GM23248 (cell line): ENCODE measurements around the gene WAPL.

Experiments
- EZH2 ChIP-seq: fragments of 200-600 bp; sonication (generic); IDR thresholded peaks from 2 replicates; pipeline ENCODE4 v1.6.1; 2018; ENCODE audit warnings: antibody characterized with exemption, mild to moderate bottlenecking; ENCODE audit not compliant: insufficient read depth, poor library complexity, severe bottlenecking
- EZH2phosphoT487 ChIP-seq: fragments of 200-600 bp; sonication (generic); IDR thresholded peaks from 2 replicates; pipeline ENCODE4 v1.6.1; 2018; ENCODE audit warnings: antibody characterized with exemption, moderate library complexity, mild to moderate bottlenecking, low read depth; ENCODE audit not compliant: insufficient read depth

DNA sequence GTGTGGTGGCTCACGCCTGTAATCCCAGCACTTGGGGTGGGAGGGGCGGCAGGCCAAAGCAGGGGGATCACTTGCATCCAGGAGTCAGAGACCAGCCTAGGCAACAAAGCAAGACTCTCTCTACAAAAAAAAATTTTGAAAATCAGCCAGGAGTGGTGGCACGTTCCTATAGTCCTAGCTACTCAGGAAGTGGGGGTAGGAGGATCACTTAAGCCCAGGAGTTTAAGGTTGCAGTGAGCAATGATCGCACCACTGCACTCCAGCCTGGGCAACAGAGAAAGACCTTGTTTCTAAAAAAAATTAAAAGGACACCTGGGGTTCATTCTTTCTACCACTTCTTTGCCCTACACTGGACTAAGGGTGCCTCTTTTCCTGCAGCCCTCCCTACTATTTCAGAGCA, 15.1 kb downstream of the WAPL start:
- no peak for TF ChIP-seq EZH2
- TF ChIP-seq EZH2phosphoT487 = no peak
